NK-92 (cell line): ENCODE results near the gene STK32C.
"Not testable (repeated sequence)": the region's sequence is repeated elsewhere in the genome, so short reads cannot be mapped to it uniquely, and the experiment has no call there.

Experiments used
- DNase-seq: peaks from one replicate; lab custom pipeline; 2025; ENCODE audit not compliant: unreplicated experiment; lab: John Stamatoyannopoulos, UW

STK32C gene

GRCh38 chr10:132307823-132308586, at the start of gene STK32C:
TSS of gene STK32C (minus strand) at chr10:132307950. CDS start at chr10:132307833, 117 bp downstream.
- peak; percentile 72 for DNase-seq

DNA sequence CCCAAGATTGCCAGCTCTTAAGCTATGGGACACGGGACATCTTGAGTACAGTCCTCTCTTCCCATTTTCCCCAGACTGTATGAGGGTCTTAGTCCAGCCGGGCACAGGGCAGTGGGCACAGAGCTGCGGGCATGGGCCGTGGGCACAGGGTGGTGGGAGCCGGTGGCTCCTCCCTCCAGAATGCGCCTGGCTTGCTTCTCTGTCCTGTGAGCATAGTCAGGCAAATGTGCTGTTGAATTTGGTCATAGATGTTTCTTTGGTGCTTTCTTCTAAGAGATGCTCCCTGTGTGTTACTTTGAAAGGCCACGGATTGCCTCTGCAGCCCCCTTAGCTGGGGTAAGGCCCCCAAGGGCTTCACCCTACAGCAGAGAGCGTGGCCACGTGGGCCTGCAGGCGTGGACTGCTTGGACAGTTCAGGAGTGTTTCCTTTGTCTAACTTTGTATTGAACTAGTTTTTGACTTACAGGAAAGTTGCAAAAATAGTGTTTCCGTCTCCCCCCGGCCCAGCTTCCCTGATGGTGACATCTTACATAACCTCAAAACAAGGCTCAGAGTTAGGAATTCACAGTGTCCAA, 49.0 kb upstream of the STK32C start:
- no peak for DNase-seq

DNA sequence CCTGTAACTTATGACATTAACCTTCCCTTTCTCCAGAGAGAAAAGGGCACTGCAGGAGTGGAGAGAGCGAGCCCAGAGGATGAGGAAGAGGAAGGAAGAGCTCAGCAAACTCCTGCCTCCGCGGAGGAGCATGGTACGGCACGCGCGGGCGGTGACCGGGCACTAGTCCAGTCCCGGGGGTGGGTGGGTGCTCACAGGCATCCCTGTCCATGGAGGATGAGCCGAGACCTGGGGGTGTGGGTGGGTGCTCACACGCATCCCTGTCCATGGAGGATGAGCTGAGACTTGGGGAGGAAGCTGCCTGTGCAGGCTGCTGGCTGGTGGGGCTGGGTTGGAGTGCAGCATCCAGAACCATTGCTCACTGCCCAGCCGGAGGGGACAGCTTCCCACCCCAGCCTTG, 48.0 kb upstream of the STK32C start:
- DNase-seq, result no peak

DNA sequence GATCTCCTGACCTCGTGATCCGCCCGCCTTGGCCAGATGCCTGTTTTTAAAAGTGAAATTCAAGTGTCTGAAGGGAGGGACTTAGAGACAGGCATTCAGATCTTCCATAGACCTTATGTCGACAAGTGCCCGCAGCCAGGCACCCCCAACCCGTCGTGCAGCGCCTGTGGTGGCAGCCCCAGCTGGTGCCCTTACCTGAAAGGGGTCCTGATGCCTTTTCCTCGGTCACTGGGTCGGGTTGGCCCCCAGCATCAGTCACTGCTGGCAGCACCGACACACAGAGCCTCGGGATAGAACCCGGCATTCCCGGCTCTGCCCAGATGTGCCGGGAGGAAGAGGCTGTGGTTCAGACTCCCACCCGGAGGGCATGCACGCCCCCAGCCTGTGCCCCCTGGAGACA, 47.5 kb upstream of the STK32C start:
- no peak for DNase-seq

DNA sequence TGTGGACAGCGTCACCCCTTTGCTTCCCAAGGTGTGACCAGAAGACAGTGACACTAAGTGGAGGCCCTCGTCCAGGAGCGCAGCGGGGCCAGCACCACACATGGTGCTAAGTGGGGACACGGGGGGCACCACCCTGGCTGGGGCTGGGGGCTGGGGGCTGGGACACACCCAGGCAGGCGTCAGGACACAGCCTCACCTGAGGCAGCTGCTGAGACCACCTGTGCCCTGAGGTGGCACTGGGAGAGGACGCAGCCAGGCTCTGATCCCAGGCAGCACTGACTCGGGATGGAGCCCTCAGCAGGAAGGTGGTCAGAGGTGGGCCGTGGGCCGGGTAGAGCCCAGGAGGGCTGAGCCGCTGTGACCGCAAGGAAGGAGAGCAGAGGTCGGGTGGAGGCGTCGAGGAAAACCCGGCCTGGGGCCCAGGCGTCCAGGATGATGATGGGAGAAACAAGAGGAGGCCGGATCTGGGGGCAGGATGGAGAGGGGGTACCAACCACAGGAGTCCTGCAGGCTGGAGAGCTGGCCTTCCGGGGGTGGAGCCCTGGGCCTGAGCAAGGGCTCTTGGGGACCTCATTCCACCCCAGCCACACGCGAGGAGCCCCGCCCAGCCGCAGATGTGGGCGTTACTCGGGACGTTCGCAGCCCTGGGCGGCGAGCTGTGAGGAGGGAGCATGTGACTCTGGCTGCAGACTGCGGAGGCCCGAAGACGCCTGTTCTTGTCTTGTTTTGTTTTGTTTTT, 46.8 kb upstream of the STK32C start:
- DNase-seq, result no peak

DNA sequence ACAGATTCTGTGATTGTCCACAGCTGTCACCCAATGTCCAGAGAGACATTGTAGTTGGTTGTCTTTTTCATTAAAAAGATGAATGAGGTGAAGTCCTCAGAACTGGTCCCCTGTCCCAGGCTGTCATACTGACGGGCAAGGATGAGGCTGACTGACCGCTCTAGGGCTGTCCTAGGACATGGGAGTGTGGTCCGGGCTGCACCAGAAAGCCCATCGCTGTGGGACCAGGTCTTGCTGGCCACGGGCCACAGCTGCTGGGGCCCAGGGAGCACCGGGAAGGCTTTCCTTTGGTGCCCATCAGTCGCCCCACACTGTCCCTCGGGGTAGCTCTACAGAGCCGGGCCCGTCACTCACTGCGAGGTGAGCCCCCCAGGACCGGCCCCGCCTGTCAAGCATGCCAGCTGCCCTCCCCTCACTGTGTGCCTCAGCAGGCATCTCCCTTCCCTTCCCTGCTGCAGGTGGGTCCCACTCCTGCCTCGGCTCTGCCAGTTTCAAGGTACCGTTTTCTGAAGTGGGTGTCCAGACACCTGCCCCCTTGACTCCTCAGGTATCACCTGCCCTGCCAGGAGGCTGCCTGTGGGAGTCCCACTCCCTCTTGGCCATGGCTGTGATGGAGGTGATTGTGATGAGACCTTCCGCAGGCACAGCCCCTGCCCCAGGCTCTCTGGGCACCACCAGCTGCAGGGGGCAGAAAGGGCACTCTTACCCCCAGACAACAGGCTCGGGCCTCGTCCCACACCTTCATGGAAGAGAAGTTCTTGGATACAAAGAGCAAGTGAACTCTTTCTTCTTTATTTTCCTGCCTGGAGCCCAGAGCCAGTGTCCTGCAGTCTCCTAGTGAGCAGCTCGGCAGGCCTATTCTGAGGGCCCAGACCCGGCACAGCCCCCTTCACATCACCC, 46.0 kb upstream of the STK32C start:
- DNase-seq, result no peak

- not testable (repeated sequence) for DNase-seq
These were observed 44.9 kb upstream of the STK32C start for GRCh38 chr10:132352462-132353308.

DNA sequence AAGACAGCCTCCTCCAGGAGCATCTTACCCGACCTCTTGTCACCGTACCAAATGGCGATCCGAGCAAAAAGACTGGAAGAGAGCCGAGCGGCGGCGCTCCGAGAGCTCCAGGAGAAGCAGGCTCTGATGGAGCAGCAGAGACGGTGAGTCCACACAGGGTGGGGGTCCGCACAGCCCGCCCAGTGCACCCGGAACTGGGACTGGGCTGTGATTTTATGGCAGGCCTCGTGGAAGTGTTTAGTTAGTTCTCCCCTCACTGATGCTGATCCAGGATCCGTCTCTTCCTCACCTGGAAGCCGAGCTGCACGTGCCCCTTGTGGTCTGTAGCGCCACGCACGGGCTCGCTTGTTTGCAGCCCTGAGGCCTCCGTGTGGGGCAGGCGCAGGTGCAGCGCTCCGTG, 43.9 kb upstream of the STK32C start:
- no peak for DNase-seq

- DNase-seq, result no peak
These were observed 43.2 kb upstream of the STK32C start for GRCh38 chr10:132350946-132351345.

DNA sequence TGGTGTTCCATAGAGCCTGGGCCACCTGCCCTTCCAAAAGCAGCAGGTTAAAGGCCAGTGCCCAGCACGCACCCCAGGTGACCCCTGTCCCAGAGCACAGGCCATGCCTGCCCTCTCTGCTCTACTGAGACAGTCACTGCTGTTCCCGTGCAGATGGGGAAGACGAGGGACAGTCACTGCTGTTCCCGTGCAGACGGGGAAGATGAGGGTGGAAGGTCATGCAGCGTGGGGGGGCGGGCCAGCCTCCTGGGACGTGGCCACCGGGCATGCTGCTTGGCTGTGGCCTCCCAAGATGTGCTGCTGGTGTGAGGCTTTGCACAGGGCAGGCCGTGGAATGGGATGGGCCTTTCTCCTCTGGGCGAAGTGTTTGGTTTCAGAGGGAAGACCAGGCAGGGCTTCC, 42.6 kb upstream of the STK32C start:
- DNase-seq, result no peak

DNA sequence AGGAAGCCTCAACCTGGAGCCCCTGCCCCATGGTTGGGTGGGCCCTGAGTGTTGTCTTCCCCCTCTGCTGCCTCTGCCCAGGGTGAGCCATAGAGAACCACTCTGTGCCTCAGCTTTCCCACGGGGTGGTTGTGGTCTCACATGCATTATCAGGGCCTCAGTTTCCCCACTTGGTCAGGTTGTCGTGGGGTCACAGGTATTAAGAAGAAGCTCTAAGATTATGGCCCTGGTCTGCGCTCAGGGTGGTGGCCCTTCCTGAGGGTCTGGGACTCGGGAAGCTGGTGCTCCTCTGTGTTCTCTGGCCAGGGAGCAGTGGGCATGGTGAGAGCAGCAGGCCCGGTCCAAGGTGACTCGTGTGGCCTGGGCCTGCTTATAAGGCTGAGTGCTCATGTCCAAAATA, 42.0 kb upstream of the STK32C start:
- no peak for DNase-seq

DNA sequence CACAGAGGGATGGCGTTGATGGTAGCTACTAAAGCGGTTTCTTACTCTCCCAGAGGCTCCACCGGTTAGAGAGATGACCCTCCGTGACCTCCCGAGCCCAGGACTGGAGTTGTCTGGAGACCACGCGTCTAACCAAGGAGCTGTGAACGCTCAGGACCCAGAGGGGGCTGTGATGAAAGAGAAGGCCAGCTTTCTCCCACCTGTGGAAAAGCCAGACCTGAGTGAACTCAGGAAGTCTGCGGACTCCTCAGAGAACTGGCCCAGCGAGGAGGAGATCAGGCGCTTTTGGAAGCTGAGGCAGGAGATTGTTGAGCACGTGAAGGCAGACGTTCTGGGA, 40.1 kb upstream of the STK32C start:
- DNase-seq, result no peak

DNA sequence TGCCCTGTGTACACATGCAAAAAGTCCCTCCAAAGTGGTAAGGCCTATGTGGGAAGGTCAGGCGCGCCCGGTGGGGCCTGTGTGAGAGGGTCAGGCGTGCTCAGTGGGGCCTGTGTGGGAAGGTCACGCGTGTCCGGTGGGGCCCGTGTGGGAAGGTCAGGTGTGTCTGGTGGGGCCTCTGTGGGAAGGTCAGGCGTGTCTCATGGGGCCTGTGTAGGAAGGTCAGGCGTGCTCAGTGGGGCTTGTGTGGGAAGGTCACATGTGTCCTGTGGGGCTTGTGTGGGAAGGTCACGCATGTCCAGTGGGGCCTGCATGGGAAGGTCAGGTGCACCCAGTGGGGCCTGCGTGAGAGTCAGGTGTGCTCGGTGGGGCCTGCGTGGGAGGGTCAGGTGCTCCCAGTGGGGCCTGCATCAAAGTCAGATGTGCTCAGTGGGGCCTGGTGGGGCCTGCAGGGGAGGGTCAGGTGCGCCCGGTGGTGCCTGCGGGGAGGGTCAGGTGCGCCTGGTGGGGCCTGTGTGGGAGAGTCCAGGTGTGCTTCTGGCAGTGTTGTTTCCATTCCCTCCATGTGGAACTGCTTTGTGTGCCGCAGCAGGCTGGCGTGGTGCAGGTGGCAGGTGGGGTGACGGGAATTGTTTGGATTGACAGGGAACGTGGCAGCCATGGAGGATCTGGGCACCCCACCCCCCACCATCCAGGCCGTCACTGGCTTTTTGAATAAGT, 39.6 kb upstream of the STK32C start:
- DNase-seq, result no peak

DNA sequence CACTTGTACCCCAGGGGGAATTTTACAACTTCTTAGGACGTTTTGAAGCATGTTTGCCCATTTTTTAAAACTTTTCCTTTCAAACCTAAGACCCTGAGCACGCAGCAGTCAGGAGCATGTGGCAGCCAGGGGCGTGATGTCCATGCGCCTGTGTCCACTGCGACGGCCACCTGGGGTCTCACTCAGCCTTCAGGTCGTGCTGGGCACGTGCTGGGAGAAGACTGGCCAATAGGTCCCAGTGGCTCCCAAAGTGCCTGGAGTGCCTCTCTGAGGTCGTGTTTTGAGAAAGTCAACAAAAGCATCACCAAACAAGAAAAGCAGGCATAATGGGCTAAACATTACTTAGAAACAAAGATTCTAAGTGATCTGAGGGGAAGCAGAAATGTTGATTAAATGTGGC, 39.1 kb upstream of the STK32C start:
- no peak for DNase-seq

DNA sequence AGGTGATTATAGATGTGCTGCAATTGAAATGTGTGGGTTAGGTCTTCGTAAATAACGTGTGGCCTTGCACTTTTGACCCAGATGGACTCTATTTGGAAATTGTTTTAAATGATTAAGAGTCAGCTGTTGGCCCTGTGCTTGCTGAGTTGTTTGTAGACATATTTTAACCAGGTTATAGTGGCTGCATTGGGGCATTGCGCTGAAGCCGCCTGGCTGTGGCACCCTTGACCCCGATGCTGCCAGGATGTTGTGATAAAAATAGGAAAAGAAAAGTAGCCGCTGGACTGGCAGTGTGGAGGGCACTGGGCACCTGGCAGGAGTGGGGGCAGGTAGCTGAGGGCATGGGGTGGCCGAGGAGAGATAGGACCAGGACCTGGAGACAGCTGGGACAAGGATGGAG, 37.6 kb upstream of the STK32C start:
- DNase-seq, result no peak

GRCh38 chr10:132344386-132344785, 36.6 kb upstream of the STK32C start:
- DNase-seq, result no peak

GRCh38 chr10:132342553-132342952, 34.8 kb upstream of the STK32C start:
- DNase-seq, result no peak

DNA sequence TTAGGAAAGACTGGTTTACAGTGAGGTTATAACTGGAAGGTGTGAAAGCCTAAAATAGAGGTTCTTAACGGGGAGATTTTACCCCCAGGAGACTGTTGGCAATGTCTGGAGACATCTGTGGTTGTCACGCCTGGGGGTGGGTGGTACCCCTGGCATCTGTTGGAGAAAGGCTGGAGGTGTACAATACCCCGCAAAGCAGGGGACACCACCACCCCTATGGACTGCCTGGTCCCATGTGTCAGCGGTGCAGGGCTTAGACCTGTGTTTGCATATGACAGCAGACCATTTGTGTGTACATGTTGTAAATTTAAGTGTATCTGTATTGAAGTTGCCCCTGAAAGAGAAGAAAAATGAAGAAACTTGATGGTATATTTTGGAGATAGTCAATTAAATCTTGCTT, 34.0 kb upstream of the STK32C start:
- no peak for DNase-seq

DNA sequence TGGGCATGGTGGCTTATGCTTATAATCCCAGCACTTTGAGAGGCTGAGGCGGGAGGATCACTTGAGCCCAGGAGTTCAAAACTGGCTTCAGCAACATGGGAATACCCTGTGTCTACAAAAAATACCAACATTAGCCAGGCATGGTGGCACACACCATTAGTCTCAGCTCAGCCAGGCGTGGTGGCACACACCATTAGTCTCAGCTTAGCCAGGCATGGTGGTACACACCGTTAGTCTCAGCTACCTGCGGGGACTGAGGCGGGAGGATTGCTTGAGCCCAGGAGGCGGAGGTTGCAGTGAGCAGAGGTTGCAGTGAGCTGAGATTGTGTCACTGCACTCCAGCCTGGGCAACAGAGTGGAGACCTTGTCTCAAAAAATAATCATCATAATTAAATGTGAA, 33.3 kb upstream of the STK32C start:
- DNase-seq, result no peak

DNA sequence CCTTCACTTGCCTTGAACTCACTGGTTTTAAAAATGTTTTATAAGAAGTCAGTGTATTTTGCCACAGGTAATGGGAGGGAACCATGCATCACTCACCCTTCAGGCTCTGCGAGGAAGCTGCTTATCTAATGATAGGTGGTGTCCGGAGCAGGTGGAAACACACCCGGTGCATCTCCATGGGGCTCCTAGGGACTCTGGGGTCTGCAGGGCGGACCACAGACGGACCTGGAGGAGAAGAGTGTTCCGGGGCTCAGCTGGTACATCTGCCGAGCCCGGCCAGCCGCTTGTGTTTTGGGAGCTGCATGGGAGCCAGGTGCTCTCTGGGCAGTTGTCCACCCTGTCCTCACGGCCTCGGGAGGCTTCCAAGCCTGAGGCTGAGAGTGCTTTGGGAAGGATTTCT, 31.5 kb upstream of the STK32C start:
- no peak for DNase-seq
